Activated CD4-positive, alpha-beta memory T cell treated with anti-CD3 and anti-CD28 coated beads, Interleukin-2, amount 10 ng/mL, durations not matched to agents 7 days and 5 days (primary cell): ENCODE data around the gene SMYD3. TPM values are rescaled to one million over a fixed set of nuclear protein-coding genes. Genes with fewer than 3 reads are reported as not detected.
A peak's percentile ranks its signal among the peaks of the same experiment; 100 is the strongest.

ENCODE experiments used
- CTCF ChIA-PET: fragments of 350-600 bp; sonication (Branson Sonifier 250); formaldehyde crosslinking; loops from one replicate; lab custom pipeline; 2021; ENCODE audit warnings: antibody characterized with exemption, inconsistent platforms; lab: Charles Lee
- POLR2A ChIA-PET: fragments of 350-600 bp; sonication (Branson Sonifier 250); formaldehyde crosslinking; loops from one replicate; lab custom pipeline; 2021; ENCODE audit warnings: antibody characterized with exemption; lab: Charles Lee
- DNase-seq: peaks from one replicate; pipeline ENCODE4 v3.0.0-alpha.2; 2020
- H3K27ac Mint-ChIP-seq: one replicate; pipeline ENCODE4 v1.8.0; 2021; ENCODE audit warnings: mild to moderate bottlenecking, mixed read lengths
- H3K27me3 Mint-ChIP-seq: one replicate; pipeline ENCODE4 v1.8.0; 2021; ENCODE audit warnings: mixed read lengths
- H3K36me3 Mint-ChIP-seq: one replicate; pipeline ENCODE4 v1.8.0; 2021; ENCODE audit warnings: low read depth, mixed read lengths
- H3K4me1 Mint-ChIP-seq: one replicate; pipeline ENCODE4 v1.8.0; 2021; ENCODE audit warnings: mixed read lengths
- H3K4me3 Mint-ChIP-seq: one replicate; pipeline ENCODE4 v1.8.0; 2021; ENCODE audit warnings: mild to moderate bottlenecking, mixed read lengths
- H3K9me3 Mint-ChIP-seq: one replicate; pipeline ENCODE4 v1.8.0; 2021; ENCODE audit warnings: mixed read lengths
- total RNA-seq, 2 experiments: library from RNA; stranded (reverse); gene quantifications; one replicate each; pipeline ENCODE4 v1.2.3, GENCODE V29; 2021

Gene SMYD3
- total RNA-seq, 2 experiments from 2014 or later: 15.5 to 18.7 TPM

DNA sequence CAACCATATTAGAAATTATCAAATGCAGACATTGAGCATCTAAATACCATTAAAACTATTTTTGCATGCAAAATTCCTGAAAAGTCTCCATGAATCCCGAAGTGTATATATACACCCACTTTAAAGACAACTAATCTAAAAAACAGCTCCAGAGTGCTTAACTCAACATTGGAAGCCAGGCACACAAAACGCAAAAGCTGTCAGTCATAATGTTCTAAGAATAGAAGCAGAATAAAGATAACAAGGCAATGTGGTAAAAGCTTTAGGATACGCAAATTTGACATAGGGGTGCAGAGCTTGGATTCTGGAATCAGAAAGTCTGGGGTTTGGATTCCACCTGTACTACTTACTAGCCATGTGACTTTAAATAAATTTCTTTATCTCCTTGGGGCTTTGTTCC is 62.5 kb downstream of the SMYD3 start:
- H3K9me3 Mint-ChIP-seq: no peaks in the 10 kb centered on the region
- no peaks in the 10 kb centered on the region for H3K27me3 Mint-ChIP-seq
- ChIA-PET CTCF (no interaction called here), POLR2A (no interaction called here)
- no peak overlapping the region for H3K4me3 Mint-ChIP-seq
- no peak overlapping the region for H3K27ac Mint-ChIP-seq
- DNase-seq: no peak
- H3K4me1 Mint-ChIP-seq: no peaks in the 10 kb centered on the region
- H3K36me3 Mint-ChIP-seq: no peaks in the 10 kb centered on the region

DNA sequence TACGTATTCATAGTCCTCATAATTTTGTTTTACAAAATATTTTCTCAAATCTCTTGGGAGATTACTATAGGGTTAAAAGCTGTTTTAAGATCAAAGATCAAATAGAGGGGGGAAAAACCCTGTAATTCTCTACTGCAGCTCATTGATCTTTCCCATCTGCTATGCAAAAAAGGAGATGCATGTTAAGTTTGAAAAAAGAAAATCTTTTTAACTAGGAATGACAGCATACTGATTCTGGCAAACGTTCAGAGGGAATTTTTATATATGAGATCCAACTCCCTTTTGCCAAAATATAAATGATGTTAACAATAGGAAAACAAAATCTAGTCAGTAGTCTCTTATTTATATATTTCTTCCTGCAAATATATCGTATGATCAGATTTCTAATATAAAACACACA is 69.1 kb downstream of the SMYD3 start:
- no peak overlapping the region for H3K27ac Mint-ChIP-seq
- H3K9me3 Mint-ChIP-seq: peaks cover under 1% of the 10 kb centered on the region
- no peaks in the 10 kb centered on the region for H3K4me1 Mint-ChIP-seq
- ChIA-PET CTCF (no interaction called here), POLR2A (no interaction called here)
- DNase-seq: no peak
- no peak overlapping the region for H3K4me3 Mint-ChIP-seq
- peaks cover 5% of the 10 kb centered on the region for H3K36me3 Mint-ChIP-seq
- no peaks in the 10 kb centered on the region for H3K27me3 Mint-ChIP-seq

DNA sequence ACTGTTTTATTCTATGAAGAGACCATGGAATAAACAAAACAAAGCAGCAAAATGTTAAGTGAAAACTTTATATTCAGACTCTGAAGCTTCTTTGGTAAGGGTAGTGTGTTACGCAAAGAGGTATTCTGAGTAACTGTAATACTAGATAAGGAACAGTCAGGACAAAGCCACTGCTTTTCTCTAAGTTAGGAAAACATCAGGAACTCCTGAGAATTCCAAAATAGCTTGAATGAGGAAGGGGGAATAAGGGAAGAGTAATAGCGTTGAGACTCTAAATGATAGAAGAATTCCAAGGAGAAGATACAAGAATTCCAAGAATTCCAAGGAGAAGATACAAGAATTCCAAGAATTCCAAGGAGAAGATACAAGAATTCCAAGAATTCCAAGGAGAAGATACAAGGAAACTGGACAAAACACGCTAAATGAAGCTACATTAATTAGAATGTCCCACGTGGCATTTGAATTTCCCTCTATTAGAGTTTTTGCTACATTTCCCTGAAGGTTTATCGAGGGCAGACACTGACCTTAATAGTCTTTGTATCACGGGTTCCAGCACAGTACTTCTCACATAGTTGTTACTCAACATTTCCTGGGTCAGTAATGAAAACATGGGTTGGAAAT is 71.5 kb downstream of the SMYD3 start:
- Mint-ChIP-seq H3K27ac (no peak overlapping the region), H3K4me3 (no peak overlapping the region)

DNA sequence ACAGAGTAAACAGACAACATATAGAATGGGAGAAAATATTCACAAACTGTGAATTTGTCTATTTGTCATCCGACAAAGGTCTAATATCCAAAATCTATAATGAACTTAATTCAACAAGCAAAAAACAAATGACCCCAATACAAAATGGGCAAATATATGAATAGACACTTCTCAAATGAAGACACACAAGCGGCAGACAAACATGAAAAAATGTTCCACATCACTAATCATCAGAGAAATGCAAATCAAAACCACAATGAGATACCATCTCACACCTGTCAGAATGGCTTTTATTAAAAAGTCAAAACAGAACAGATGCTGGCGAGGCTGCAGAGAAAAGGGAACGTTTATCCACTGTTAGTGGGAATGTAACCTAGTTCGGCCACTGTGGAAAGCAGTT is 72.7 kb downstream of the SMYD3 start:
- POLR2A ChIA-PET: no interaction called here
- peaks cover 14% of the 10 kb centered on the region for H3K36me3 Mint-ChIP-seq

More for the DNA sequence above, 71.5 kb downstream of the SMYD3 start:
- Mint-ChIP-seq H3K9me3 (peaks cover 3% of the 10 kb centered on the region), H3K36me3 (peaks cover 9% of the 10 kb centered on the region), H3K27me3 (peaks cover 2% of the 10 kb centered on the region), H3K4me1 (no peaks in the 10 kb centered on the region)
- ChIA-PET POLR2A (no interaction called here), CTCF (no interaction called here)
- no peak for DNase-seq

DNA sequence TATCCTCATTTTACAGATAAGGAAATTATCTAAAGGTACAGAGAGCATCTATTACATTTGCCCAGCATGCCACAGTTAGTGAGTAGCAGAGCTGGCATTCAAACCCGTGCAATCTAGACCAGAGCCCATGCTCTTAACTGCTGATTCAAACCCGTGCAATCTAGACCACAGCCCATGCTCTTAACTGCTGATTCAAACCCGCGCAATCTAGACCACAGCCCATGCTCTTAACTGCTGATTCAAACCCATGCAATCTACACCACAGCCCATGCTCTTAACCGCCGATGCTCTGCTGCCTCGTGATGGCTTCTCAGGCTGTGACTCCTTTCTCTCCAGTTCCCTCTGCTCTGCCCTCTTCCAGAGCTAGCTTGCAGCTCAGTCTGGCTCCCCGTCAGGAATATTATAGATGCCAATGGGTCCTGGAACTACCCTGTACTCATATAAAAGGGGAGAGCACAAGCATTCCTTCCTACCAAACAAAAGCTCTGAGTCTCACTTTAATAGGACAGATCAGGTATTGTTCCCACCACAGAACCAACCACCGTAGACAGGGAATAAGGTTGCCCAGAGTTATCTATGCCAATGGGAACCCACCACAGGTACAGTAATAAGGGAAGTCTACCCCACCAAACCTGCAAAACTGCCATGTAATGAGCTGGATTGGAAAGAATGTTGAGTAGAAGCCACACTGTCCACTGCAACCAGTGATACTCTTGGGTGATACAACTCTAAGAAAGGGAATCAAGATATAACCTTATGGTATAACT is 78.4 kb downstream of the SMYD3 start:
- peaks cover 10% of the 10 kb centered on the region for H3K36me3 Mint-ChIP-seq
- H3K4me1 Mint-ChIP-seq: peaks cover 14% of the 10 kb centered on the region
- no peak overlapping the region for H3K4me3 Mint-ChIP-seq
- peaks cover 12% of the 10 kb centered on the region for H3K9me3 Mint-ChIP-seq
- peak overlapping the region; percentile 48 for H3K27ac Mint-ChIP-seq
- peak; percentile 56 for DNase-seq
- CTCF ChIA-PET: no interaction called here
- H3K27me3 Mint-ChIP-seq: peaks cover 2% of the 10 kb centered on the region
- POLR2A ChIA-PET: no interaction called here

More for the DNA sequence above, 72.7 kb downstream of the SMYD3 start:
- Mint-ChIP-seq H3K4me3 (no peak overlapping the region), H3K27ac (no peak overlapping the region), H3K27me3 (peaks cover 2% of the 10 kb centered on the region), H3K9me3 (peaks cover 9% of the 10 kb centered on the region), H3K4me1 (no peaks in the 10 kb centered on the region)
- CTCF ChIA-PET: no interaction called here
- no peak for DNase-seq

DNA sequence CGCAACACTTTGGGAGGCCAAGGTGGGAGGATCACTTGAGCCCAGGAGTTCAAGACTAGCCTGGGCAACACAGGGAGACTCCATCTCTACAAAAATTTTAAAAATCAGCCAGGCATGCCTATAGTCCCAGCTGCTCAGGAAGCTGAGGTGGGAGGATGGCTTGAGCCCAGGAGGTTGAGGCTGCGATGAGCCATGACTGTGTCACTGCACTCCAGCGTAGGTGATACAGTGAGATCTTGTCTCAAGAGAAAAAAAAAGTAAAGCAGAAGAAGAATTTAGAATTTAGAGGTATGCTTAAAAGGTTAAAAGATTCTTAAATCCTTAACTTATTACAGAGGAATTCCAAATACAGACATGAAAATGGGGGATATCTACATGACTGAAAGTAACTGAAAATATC is 79.5 kb downstream of the SMYD3 start:
- ChIA-PET CTCF (no interaction called here), POLR2A (no interaction called here)
- peaks cover 10% of the 10 kb centered on the region for H3K36me3 Mint-ChIP-seq
- DNase-seq: no peak
- no peak overlapping the region for H3K27ac Mint-ChIP-seq
- peaks cover 2% of the 10 kb centered on the region for H3K27me3 Mint-ChIP-seq
- H3K4me1 Mint-ChIP-seq: peaks cover 14% of the 10 kb centered on the region
- peaks cover 11% of the 10 kb centered on the region for H3K9me3 Mint-ChIP-seq
- no peak overlapping the region for H3K4me3 Mint-ChIP-seq

DNA sequence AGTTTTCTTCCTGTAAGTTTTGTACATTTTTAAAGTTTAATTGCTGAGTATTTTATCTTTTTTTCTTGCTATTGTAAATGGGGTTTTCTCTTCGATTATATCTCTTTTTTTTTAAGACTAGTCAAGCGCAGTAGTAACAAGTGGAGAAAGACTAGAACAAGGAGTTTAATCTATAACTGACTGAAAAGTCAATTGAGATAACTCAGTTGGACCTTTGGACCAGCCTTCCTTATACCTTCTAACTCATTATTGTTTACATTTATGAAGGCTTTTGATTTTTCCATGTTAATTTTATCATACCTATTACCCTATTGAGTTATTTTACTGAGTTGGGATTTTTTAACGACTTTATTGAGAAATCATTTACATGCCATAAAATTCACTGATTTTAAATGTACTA is 81.2 kb downstream of the SMYD3 start:
- CTCF ChIA-PET: no interaction called here
- Mint-ChIP-seq H3K27ac (no peak overlapping the region), H3K4me3 (no peak overlapping the region), H3K9me3 (peaks cover 11% of the 10 kb centered on the region), H3K36me3 (peaks cover 9% of the 10 kb centered on the region), H3K4me1 (peaks cover 14% of the 10 kb centered on the region), H3K27me3 (peaks cover under 1% of the 10 kb centered on the region)
- DNase-seq: no peak
- POLR2A ChIA-PET: no interaction called here

DNA sequence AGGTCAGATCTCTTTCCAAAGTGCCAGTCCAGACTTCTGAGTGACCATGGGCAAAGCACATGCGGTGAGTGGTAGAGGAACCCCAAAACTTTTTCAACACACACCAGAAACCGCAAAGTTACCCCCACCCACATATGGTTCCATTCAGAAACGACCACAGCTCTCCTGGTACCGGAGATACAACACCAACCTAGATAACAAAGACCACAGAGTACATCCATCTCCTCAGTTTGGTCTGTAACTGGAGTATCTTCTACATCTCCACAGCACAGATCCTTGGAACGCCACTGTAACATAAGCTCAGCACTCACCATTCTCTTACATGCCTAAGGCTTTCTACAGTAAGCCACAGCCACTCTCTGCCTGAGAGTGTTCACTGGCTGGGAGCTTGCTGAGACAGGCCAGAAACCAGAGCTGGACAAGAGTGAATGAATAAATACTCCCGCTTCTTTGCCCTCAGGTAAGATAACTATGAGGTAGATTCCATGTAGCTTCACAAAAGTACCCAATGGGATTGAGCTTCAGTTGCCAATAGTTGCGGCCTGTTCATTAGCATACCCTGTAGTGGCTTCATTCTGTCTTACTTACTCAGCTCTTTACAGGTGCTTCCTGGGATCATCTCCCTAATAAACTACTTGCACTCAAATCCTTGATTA is 81.8 kb downstream of the SMYD3 start:
- no peaks in the 10 kb centered on the region for H3K27me3 Mint-ChIP-seq
- H3K9me3 Mint-ChIP-seq: peaks cover 6% of the 10 kb centered on the region
- ChIA-PET POLR2A (no interaction called here), CTCF (no interaction called here)
- H3K4me1 Mint-ChIP-seq: peaks cover 14% of the 10 kb centered on the region
- no peak overlapping the region for H3K4me3 Mint-ChIP-seq
- H3K27ac Mint-ChIP-seq: no peak overlapping the region
- H3K36me3 Mint-ChIP-seq: peaks cover 3% of the 10 kb centered on the region
- no peak for DNase-seq

DNA sequence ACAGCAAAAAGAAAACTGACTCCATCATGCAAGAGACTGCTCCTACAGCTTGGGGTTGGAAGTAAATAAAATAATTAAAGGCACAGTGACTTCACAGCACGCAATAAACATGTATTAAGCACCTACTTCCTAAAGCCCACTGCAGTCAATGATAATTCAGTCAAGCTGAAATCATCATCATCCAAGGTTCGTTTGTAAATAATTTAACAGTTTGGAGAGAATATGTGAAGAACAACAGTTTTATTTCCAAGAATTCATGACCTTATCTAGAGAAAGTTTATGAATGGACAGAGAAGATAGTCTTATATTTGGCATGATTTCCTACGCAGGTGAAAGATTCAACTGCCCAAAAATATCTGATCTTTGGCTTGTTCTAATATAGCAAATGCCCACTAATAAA is 86.8 kb downstream of the SMYD3 start:
- Mint-ChIP-seq H3K4me3 (no peak overlapping the region), H3K27me3 (no peaks in the 10 kb centered on the region), H3K27ac (no peak overlapping the region), H3K4me1 (peaks cover 14% of the 10 kb centered on the region), H3K9me3 (peaks cover 12% of the 10 kb centered on the region), H3K36me3 (peaks cover 16% of the 10 kb centered on the region)
- no peak for DNase-seq
- ChIA-PET POLR2A (no interaction called here), CTCF (no interaction called here)

DNA sequence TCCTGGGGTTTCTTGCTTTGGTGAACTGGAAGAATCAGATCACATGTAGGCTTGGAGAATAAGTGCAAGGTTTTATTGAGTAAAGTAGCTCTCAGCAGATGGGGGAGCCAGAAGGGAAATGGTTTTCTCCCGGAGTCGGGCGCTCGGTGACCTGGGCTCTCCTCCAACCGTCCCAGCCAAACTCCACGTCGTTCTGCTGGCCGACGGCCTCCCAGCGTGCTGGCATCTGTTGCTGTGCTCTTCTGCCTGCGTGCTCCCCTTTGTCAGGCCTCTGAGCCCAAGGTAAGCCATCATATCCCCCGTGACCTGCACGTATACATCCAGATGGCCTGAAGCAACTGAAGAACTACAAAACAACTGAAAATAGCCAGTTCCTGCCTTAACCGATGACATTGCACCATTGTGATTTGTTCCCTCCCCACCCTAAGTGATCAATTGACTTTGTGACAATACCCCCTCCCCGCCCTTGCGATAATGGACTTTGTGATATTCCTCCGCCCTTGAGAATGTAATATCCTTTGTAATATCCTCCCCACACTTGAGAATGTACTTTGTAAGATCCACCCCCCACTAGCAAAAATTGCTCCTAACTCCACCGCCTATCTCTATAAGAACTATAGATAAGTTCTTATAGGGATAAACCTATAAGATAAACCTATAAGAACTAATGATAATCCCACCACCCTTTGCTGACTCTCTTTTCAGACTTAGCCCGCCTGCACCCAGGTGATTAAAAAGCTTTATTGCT is 88.3 kb downstream of the SMYD3 start:
- peaks cover 14% of the 10 kb centered on the region for H3K4me1 Mint-ChIP-seq

DNA sequence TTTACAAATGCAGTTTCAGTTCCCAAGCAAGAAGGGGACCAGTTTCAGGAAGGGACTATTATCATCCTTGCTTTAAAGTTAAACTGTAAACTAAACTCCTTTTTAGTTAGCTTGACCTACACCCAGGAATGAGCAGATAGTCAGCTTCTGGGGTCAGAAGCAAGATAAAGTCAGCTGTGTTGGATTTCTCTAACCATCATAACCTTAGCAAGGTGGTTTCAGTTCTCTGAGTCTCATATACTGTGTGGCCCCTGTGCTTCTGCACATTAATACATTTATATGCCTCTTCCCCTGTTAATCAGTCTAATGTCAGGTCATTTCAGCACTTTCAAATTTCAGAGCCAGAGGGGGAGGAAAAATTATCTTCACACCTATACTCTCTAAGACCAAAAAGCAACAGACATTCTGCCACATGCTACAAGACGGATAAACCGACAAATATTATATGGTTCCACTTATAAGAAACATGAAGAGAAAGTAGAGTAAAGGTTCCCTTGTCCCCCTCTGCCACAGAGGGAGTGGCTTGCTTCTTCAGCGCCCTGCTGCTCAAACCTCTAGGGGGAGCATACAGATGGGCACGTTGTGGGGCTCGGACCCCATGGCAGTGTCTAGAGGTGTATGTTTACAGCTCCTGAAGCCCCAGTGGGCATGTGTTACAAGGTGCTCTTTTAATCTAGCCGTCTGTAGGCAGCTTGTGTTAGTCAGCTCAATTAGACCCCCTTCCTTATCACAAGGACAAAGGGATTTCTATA is 89.1 kb downstream of the SMYD3 start:
- H3K4me1 Mint-ChIP-seq: peaks cover 14% of the 10 kb centered on the region
- DNase-seq: no peak
- H3K36me3 Mint-ChIP-seq: peaks cover 16% of the 10 kb centered on the region
- POLR2A ChIA-PET: no interaction called here
- no peaks in the 10 kb centered on the region for H3K27me3 Mint-ChIP-seq
- CTCF ChIA-PET: no interaction called here
- H3K9me3 Mint-ChIP-seq: peaks cover 12% of the 10 kb centered on the region
- H3K27ac Mint-ChIP-seq: no peak overlapping the region
- H3K4me3 Mint-ChIP-seq: no peak overlapping the region

More for the DNA sequence above, 88.3 kb downstream of the SMYD3 start:
- DNase-seq: no peak
- ChIA-PET POLR2A (no interaction called here), CTCF (no interaction called here)
- H3K27ac Mint-ChIP-seq: no peak overlapping the region
- H3K27me3 Mint-ChIP-seq: no peaks in the 10 kb centered on the region
- no peak overlapping the region for H3K4me3 Mint-ChIP-seq
- peaks cover 16% of the 10 kb centered on the region for H3K36me3 Mint-ChIP-seq
- peaks cover 12% of the 10 kb centered on the region for H3K9me3 Mint-ChIP-seq

DNA sequence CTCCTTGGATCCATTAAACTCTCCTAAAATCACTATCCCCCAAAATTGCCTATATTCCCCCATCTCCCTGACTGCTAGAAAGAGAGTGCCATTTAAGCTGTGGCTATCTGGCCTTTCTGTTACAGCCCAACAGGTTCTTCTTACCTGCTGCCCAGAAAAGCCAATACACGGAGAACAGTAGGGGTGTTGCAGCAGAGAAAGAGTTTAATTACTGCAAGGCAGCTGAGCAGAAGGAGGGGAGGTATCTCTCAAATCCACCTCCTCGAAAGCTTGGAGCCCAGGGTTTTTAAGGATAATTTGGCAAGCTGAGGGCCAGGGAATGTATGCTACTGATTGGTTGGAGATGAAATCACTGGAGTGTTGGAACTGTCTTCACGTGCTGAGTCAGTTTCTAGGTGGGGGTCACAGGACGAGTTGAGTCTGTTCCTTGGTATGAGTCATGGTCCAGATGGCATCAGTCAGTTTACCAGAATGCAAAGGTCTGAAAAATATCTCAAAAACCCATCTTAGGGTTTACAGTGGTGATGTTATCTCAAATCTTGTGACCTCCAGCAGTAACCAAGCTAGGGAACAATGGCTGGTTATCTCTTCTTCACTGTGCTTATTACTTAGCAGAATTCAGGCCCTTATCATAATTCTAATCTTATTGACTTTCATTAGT is 89.8 kb downstream of the SMYD3 start:
- ChIA-PET CTCF (no interaction called here), POLR2A (no interaction called here)
- peaks cover 16% of the 10 kb centered on the region for H3K36me3 Mint-ChIP-seq
- no peak overlapping the region for H3K4me3 Mint-ChIP-seq
- peaks cover 12% of the 10 kb centered on the region for H3K9me3 Mint-ChIP-seq
- DNase-seq: no peak
- no peak overlapping the region for H3K27ac Mint-ChIP-seq
- H3K4me1 Mint-ChIP-seq: peaks cover 14% of the 10 kb centered on the region
- no peaks in the 10 kb centered on the region for H3K27me3 Mint-ChIP-seq
